GM23338 (cell line): ENCODE data around the gene MTA2. TPM values are rescaled to one million over a fixed set of nuclear protein-coding genes. Genes with fewer than 3 reads are reported as not detected.

Experiments used
- ATAC-seq: fragments of 200-7000 bp; cut with Tn5 transposase; 3 replicates; pipeline ENCODE4 v1.9.1; 2020
- DNase-seq: peaks from one replicate; pipeline ENCODE4 v3.0.0-alpha.2; 2015; ENCODE audit warnings: low spot score
- H2AFZ ChIP-seq: fragments of 200-600 bp; sonication (generic); 2 replicates; pipeline ENCODE4 v1.8.0; 2016; ENCODE audit warnings: antibody characterized with exemption, mild to moderate bottlenecking, moderate library complexity
- H3F3A ChIP-seq: fragments of 200-600 bp; sonication (generic); replicated peaks from 2 replicates; pipeline ENCODE4 v1.8.0; 2017; ENCODE audit warnings: antibody characterized with exemption, mixed run types, low read depth
- H3K27ac ChIP-seq: fragments of 200-600 bp; sonication (generic); 2 replicates; pipeline ENCODE4 v1.6.1; 2016; ENCODE audit warnings: low read depth
- H3K27me3 ChIP-seq: fragments of 200-600 bp; sonication (generic); 2 replicates; pipeline ENCODE4 v1.8.0; 2016; ENCODE audit warnings: mild to moderate bottlenecking, mixed run types, moderate library complexity; ENCODE audit not compliant: insufficient read depth
- H3K36me3 ChIP-seq: fragments of 200-600 bp; sonication (generic); 2 replicates; pipeline ENCODE4 v1.8.0; 2016; ENCODE audit warnings: mild to moderate bottlenecking; ENCODE audit not compliant: insufficient read depth
- H3K4me1 ChIP-seq: fragments of 200-600 bp; sonication (generic); 2 replicates; pipeline ENCODE4 v1.8.0; 2016; ENCODE audit warnings: mild to moderate bottlenecking, moderate library complexity; ENCODE audit not compliant: insufficient read depth
- H3K4me2 ChIP-seq: fragments of 200-600 bp; sonication (generic); 2 replicates; pipeline ENCODE4 v1.7.1; 2017; ENCODE audit warnings: mixed run types
- H3K4me3 ChIP-seq: fragments of 200-600 bp; sonication (generic); 2 replicates; pipeline ENCODE4 v1.6.1; 2016; ENCODE audit warnings: mixed run types
- H3K79me2 ChIP-seq: fragments of 200-600 bp; sonication (generic); replicated peaks from 2 replicates; pipeline ENCODE4 v1.8.0; 2017; ENCODE audit warnings: mild to moderate bottlenecking; ENCODE audit not compliant: insufficient read depth
- H3K9me2 ChIP-seq: fragments of 200-600 bp; sonication (generic); 2 replicates; pipeline ENCODE4 v1.8.0; 2017; ENCODE audit not compliant: insufficient read depth
- H4K20me1 ChIP-seq: fragments of 200-600 bp; sonication (generic); replicated peaks from 2 replicates; pipeline ENCODE4 v1.8.0; 2017; ENCODE audit warnings: mild to moderate bottlenecking; ENCODE audit not compliant: insufficient read depth
- H3K27ac Mint-ChIP-seq: 2 replicates; pipeline ENCODE4 v1.8.0; 2020; ENCODE audit warnings: inconsistent platforms, mild to moderate bottlenecking, moderate library complexity, mixed read lengths
- H3K27me3 Mint-ChIP-seq: 3 replicates; pipeline ENCODE4 v1.8.0; 2022; ENCODE audit warnings: low read depth, mild to moderate bottlenecking, moderate library complexity, mixed read lengths, inconsistent platforms; ENCODE audit not compliant: insufficient read depth, poor library complexity
- H3K36me3 Mint-ChIP-seq: 3 replicates; pipeline ENCODE4 v1.8.0; 2021; ENCODE audit warnings: low read depth, mild to moderate bottlenecking, inconsistent platforms, moderate library complexity, mixed read lengths
- H3K4me1 Mint-ChIP-seq: 3 replicates; pipeline ENCODE4 v1.8.0; 2020; ENCODE audit warnings: mild to moderate bottlenecking, inconsistent platforms, mixed read lengths
- H3K4me3 Mint-ChIP-seq: 3 replicates; pipeline ENCODE4 v1.8.0; 2021; ENCODE audit warnings: moderate library complexity, mild to moderate bottlenecking, inconsistent platforms, mixed read lengths
- H3K9me3 Mint-ChIP-seq: 3 replicates; pipeline ENCODE4 v1.8.0; 2020; ENCODE audit warnings: moderate library complexity, mild to moderate bottlenecking, inconsistent platforms, mixed read lengths
- CTCF ChIP-seq, 2 experiments: fragments of 200-600 bp in 1 of 2; sonication (generic) in 1 of 2; conservative IDR thresholded peaks; 2 replicates each; pipeline versions ENCODE4 v1.5.1 to v1.6.1; 2016 to 2017; ENCODE audit warnings: antibody characterized with exemption in 2 of 2, low read depth in 2 of 2, mild to moderate bottlenecking in 2 of 2, moderate library complexity in 1 of 2
- EZH2 ChIP-seq: fragments of 200-600 bp; sonication (generic); IDR thresholded peaks from one replicate; pipeline ENCODE4 v1.8.0; 2017; ENCODE audit warnings: antibody characterized with exemption, mild to moderate bottlenecking, low read depth; ENCODE audit not compliant: unreplicated experiment
- EZH2phosphoT487 ChIP-seq: fragments of 200-600 bp; sonication (generic); IDR thresholded peaks from one replicate; pipeline ENCODE4 v1.8.1; 2018; ENCODE audit warnings: antibody characterized with exemption; ENCODE audit not compliant: unreplicated experiment
- ZNF462 ChIP-seq: fragments of 250-450 bp; sonication (Bioruptor Pico); IDR thresholded peaks from 2 replicates; pipeline ENCODE4 v1.5.0; 2020; ENCODE audit warnings: mild to moderate bottlenecking, moderate library complexity
- polyA plus RNA-seq: library from polyadenylated mRNA; unstranded; fragments of >200 nt; fragmentation: Nextera tagmentation; extraction: Ambion mirVana; gene quantifications from 2 replicates; pipeline ENCODE4 v1.2.1, GENCODE V29; 2016
- total RNA-seq: library from RNA; depleted of rRNA; stranded (reverse); fragments of >200 nt; shearing (Covaris generic); gene quantifications from 2 replicates; pipeline ENCODE4 v1.2.3, GENCODE V29; 2014

Gene MTA2
- total and polyA plus RNA-seq, 2 experiments from 2014 or later, result 22.9 to 102 TPM

- no peak for TF ChIP-seq ZNF462 (CRISPR knock-in tag)
- no peak for TF ChIP-seq EZH2
- TF ChIP-seq CTCF (conservative IDR thresholded peaks at IDR 0.05; ENCODE audit: low read depth in 2 of 2), result no peak
- no peak for TF ChIP-seq EZH2phosphoT487
- DNase-seq (no peak), ATAC-seq (no peak)
- peaks cover 74% of the 10 kb centered on the region for H3F3A ChIP-seq
- H3K27ac Mint-ChIP-seq, result no peak overlapping the region
- no peaks in the 10 kb centered on the region; the same call in 2 of the 3 replicates for H3K9me3 Mint-ChIP-seq
- H3K4me1 Mint-ChIP-seq, result peaks cover 34% of the 10 kb centered on the region
- H3K4me2 ChIP-seq, result no peak overlapping the region
- peaks cover 82% of the 10 kb centered on the region for H4K20me1 ChIP-seq
- peaks cover 19% of the 10 kb centered on the region for H3K27me3 Mint-ChIP-seq
- 0 out of 2 replicates have a peak overlapping the region, but pooled peaks have one; percentile 39 for H3K27ac ChIP-seq
- peaks cover 90% of the 10 kb centered on the region for H3K36me3 Mint-ChIP-seq
- H3K79me2 ChIP-seq, result peaks cover 90% of the 10 kb centered on the region
- no peaks in the 10 kb centered on the region for H3K9me2 ChIP-seq
- no peaks in the 10 kb centered on the region for H3K27me3 ChIP-seq
- no peak overlapping the region for H3K4me3 ChIP-seq
- H3K4me3 Mint-ChIP-seq, result no peak overlapping the region
- no peak overlapping the region for H2AFZ ChIP-seq
- peaks cover 77% of the 10 kb centered on the region for H3K36me3 ChIP-seq
- H3K4me1 ChIP-seq, result peaks cover 17% of the 10 kb centered on the region
Measured at GRCh38 chr11:62569611-62570010, 32.1 kb downstream of the MTA2 start.
